Measurements from ENCODE around the gene HSD17B12. TPM values are rescaled to one million over a fixed set of nuclear protein-coding genes. Genes with fewer than 3 reads are reported as not detected.
A peak's percentile ranks its signal among the peaks of the same experiment; 100 is the strongest.

The HSD17B12 gene
- total RNA-seq, 1 donor from 2014 or later, result 40.7 TPM

DNA sequence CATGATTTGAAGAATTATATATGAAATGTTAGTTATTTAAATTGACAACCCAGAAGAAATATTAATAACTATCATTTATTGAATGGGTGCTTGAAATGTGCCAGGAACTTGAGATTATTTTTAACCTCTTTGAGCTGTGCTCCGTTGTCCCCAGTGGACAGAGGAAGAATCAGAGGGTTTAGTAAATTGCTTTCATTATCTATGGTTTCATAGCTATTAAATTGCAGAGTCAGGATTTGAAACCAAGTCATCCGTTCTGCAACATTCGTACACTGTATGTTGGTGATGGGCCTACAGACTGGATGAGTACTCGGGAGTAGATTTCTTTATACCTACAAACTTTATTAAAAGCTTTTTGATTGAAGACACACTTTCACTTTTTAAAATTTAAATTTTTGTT is 4.9 kb downstream of the HSD17B12 start:
- peaks cover 32 to 41% (median 36%) of the 10 kb centered on the region in 3 donors for H3K4me1 ChIP-seq (ENCODE audit: control insufficient read depth in 3 of 3, insufficient read depth in 3 of 3, low read length in 3 of 3)
- no peaks in the 10 kb centered on the region for H3K9me3 ChIP-seq (ENCODE audit: control insufficient read depth in 3 of 3, low read length in 3 of 3)
- no peaks in the 10 kb centered on the region for H3K27me3 ChIP-seq (ENCODE audit: control insufficient read depth in 3 of 3, insufficient read depth in 3 of 3, low read length in 3 of 3)
- H3K9ac ChIP-seq (ENCODE audit: low read depth in 1 of 3, low read length in 3 of 3), result no peak overlapping the region
- no peak overlapping the region for H3K4me3 ChIP-seq (ENCODE audit: low read length in 3 of 3)
- peaks cover 0 to 4% (median 2%) of the 10 kb centered on the region in 3 donors for H3K36me3 ChIP-seq (ENCODE audit: control insufficient read depth in 3 of 3, insufficient read depth in 3 of 3, low read length in 3 of 3)
- H3K27ac ChIP-seq (ENCODE audit: low read depth, low read length), result no peak overlapping the region

DNA sequence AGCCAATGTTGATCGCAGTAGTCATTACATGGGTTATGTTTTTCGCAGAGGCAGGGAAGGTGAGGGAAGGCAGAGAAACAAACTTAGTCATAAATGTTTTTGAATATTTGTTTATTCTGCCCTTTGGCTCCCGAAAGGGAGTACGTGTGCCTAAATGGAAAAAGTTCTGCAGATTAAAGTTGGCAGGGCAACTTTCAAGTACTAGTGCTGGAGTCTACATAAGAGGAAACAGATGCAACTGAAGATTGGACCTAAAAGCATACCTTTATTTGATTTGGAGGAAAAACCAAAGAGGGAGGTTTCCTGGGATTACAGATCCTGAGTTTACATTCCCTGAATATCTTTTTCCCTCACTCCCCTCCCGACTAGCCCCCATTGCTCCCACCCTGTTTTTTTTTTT is 5.7 kb downstream of the HSD17B12 start:
- Histone ChIP-seq H3K4me3 (ENCODE audit: low read length in 3 of 3) (no peak overlapping the region), H3K9ac (ENCODE audit: low read depth in 1 of 3, low read length in 3 of 3) (no peak overlapping the region), H3K4me1 (ENCODE audit: control insufficient read depth in 3 of 3, insufficient read depth in 3 of 3, low read length in 3 of 3) (peaks cover 32 to 38% (median 36%) of the 10 kb centered on the region in 3 donors), H3K9me3 (ENCODE audit: control insufficient read depth in 3 of 3, low read length in 3 of 3) (no peaks in the 10 kb centered on the region), H3K27ac (ENCODE audit: low read depth, low read length) (no peak overlapping the region), H3K36me3 (ENCODE audit: control insufficient read depth in 3 of 3, insufficient read depth in 3 of 3, low read length in 3 of 3) (peaks cover 0 to 5% (median 2%) of the 10 kb centered on the region in 3 donors), H3K27me3 (ENCODE audit: control insufficient read depth in 3 of 3, insufficient read depth in 3 of 3, low read length in 3 of 3) (no peaks in the 10 kb centered on the region)

DNA sequence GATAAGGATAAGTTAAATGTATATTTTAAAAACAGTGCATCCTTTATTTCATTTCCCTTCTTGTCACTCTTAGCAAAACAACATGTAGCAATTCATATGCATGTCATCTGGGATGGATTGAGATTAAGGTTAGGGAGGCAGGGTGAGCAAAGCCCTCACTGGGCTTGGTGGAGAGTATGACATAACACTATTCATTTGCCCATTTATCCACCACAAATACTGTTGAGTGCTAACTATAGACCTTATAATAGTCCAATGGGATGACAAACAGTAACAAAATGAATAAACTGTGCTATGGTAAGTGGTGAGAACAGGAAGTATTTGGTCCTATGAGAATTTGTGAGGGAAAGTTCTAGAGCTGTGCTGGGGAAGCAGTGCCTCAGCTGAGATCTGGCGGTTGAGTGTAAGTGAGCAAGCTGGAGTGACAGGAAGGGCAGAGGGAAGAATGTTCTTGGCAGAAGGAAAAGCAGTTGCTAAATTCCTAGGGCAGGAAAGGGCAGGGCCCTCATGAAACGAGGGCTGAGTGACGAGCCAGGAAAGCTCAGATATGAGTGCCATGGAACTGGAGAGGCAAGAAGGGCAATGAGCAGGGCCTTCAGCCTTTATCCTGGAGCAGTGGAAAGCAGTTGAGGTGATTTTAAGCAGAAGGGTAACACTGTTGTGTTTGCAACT is 6.7 kb downstream of the HSD17B12 start:
- peak overlapping the region in 1 of 3 donors; percentile 25 for H3K9ac ChIP-seq (ENCODE audit: low read depth in 1 of 3, low read length in 3 of 3)
- H3K4me1 ChIP-seq (ENCODE audit: control insufficient read depth in 3 of 3, insufficient read depth in 3 of 3, low read length in 3 of 3), result peaks cover 26 to 30% (median 28%) of the 10 kb centered on the region in 3 donors
- no peaks in the 10 kb centered on the region for H3K9me3 ChIP-seq (ENCODE audit: control insufficient read depth in 3 of 3, low read length in 3 of 3)
- peaks cover 2 to 11% (median 2%) of the 10 kb centered on the region in 3 donors for H3K36me3 ChIP-seq (ENCODE audit: control insufficient read depth in 3 of 3, insufficient read depth in 3 of 3, low read length in 3 of 3)
- H3K27ac ChIP-seq (ENCODE audit: low read depth, low read length), result peak overlapping the region; percentile 54
- H3K27me3 ChIP-seq (ENCODE audit: control insufficient read depth in 3 of 3, insufficient read depth in 3 of 3, low read length in 3 of 3), result no peaks in the 10 kb centered on the region
- peak overlapping the region in 1 of 3 donors; percentile 11 for H3K4me3 ChIP-seq (ENCODE audit: low read length in 3 of 3)

DNA sequence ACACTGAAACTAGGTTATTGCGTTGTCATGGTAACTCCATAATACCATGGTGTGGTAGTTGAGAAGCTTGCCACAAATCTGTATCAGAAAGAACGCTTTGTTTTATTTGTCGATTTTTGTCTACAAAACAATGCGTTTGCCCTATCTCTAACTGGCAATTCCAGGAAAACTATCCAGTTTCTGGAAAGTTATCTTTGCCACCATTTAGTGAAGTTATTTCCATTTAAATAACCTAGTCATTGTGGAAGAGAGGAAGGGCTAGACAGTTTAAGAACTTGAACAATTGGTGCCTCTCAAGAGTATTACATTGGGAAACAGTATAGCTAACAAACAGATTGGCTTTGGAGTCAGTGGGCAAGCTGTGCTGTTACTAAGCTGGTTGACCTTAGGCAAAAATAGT is 7.9 kb downstream of the HSD17B12 start:
- no peak overlapping the region for H3K9ac ChIP-seq (ENCODE audit: low read depth in 1 of 3, low read length in 3 of 3)
- H3K4me3 ChIP-seq (ENCODE audit: low read length in 3 of 3), result no peak overlapping the region
- no peak overlapping the region for H3K27ac ChIP-seq (ENCODE audit: low read depth, low read length)
- H3K36me3 ChIP-seq (ENCODE audit: control insufficient read depth in 3 of 3, insufficient read depth in 3 of 3, low read length in 3 of 3), result peaks cover 0 to 7% (median 2%) of the 10 kb centered on the region in 3 donors
- H3K9me3 ChIP-seq (ENCODE audit: control insufficient read depth in 3 of 3, low read length in 3 of 3), result no peaks in the 10 kb centered on the region
- H3K27me3 ChIP-seq (ENCODE audit: control insufficient read depth in 3 of 3, insufficient read depth in 3 of 3, low read length in 3 of 3), result no peaks in the 10 kb centered on the region
- H3K4me1 ChIP-seq (ENCODE audit: control insufficient read depth in 3 of 3, insufficient read depth in 3 of 3, low read length in 3 of 3), result peaks cover 25 to 30% (median 26%) of the 10 kb centered on the region in 3 donors

DNA sequence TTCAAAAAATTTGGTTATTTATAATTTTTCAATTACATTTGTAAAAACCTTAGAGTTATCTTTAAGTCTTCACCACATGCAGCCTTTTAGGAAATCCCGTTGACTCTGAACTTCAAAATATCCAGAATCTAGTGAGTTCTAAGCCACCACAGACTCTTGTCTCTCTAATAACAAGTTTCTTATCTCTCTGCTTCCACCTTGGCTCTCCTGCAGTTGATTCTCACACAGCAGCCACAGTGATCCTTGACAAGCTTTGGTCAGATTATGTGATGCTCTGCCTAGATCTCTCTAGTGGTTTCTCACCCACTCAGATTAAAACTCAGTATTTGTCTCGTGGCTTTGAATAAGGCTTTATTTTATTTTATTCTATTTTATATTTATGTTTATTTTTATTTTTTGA is 8.6 kb downstream of the HSD17B12 start:
- Histone ChIP-seq H3K27me3 (ENCODE audit: control insufficient read depth in 3 of 3, insufficient read depth in 3 of 3, low read length in 3 of 3) (no peaks in the 10 kb centered on the region), H3K4me1 (ENCODE audit: control insufficient read depth in 3 of 3, insufficient read depth in 3 of 3, low read length in 3 of 3) (peaks cover 25 to 30% (median 25%) of the 10 kb centered on the region in 3 donors), H3K27ac (ENCODE audit: low read depth, low read length) (no peak overlapping the region)

DNA sequence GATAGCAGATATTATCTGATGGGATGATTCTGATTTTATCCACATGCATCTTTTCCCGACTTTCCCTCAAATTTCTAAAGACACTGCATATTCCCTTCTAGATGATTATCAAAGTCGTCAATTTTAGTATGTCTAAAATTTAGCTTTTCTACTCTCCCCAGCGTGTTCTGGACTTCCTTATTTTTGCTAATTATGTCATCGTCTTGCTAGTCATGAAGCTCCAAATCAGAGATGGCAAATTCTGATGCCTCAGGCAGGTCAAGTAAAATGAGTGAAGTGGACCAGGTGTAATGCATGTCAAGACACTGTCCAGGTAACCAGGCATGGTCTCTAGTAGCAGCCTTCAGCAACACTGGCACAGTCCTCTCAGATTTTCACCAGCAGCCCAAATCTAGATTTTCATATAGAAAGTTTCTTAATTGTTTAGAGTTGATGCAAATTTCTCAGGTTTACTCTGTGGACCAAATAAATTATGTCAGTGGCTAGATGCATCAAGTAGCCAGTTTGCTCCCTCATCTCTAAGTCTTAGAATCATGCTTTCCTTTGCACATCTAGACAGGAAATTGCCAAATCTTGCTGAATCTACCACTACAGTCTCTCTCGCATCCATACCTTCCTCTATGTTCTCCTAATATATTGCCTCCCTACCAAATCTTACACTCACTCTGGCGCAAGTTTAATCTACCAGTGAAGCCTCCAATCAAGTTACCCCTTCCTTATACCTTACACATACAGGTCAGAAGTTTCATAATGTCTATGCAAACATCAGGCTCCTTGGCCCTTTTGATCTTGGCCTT is 10.6 kb downstream of the HSD17B12 start:
- no peaks in the 10 kb centered on the region for H3K27me3 ChIP-seq (ENCODE audit: control insufficient read depth in 3 of 3, insufficient read depth in 3 of 3, low read length in 3 of 3)
- no peak overlapping the region for H3K27ac ChIP-seq (ENCODE audit: low read depth, low read length)
- H3K4me3 ChIP-seq (ENCODE audit: low read length in 3 of 3), result no peak overlapping the region
- no peaks in the 10 kb centered on the region for H3K9me3 ChIP-seq (ENCODE audit: control insufficient read depth in 3 of 3, low read length in 3 of 3)
- peaks cover 16 to 20% (median 19%) of the 10 kb centered on the region in 3 donors for H3K4me1 ChIP-seq (ENCODE audit: control insufficient read depth in 3 of 3, insufficient read depth in 3 of 3, low read length in 3 of 3)
- H3K36me3 ChIP-seq (ENCODE audit: control insufficient read depth in 3 of 3, insufficient read depth in 3 of 3, low read length in 3 of 3), result peaks cover 0 to 7% (median 2%) of the 10 kb centered on the region in 3 donors
- no peak overlapping the region for H3K9ac ChIP-seq (ENCODE audit: low read depth in 1 of 3, low read length in 3 of 3)

More for the DNA sequence above, 8.6 kb downstream of the HSD17B12 start:
- no peaks in the 10 kb centered on the region for H3K9me3 ChIP-seq (ENCODE audit: control insufficient read depth in 3 of 3, low read length in 3 of 3)
- peaks cover 0 to 7% (median 2%) of the 10 kb centered on the region in 3 donors for H3K36me3 ChIP-seq (ENCODE audit: control insufficient read depth in 3 of 3, insufficient read depth in 3 of 3, low read length in 3 of 3)
- no peak overlapping the region for H3K4me3 ChIP-seq (ENCODE audit: low read length in 3 of 3)
- H3K9ac ChIP-seq (ENCODE audit: low read depth in 1 of 3, low read length in 3 of 3), result no peak overlapping the region

DNA sequence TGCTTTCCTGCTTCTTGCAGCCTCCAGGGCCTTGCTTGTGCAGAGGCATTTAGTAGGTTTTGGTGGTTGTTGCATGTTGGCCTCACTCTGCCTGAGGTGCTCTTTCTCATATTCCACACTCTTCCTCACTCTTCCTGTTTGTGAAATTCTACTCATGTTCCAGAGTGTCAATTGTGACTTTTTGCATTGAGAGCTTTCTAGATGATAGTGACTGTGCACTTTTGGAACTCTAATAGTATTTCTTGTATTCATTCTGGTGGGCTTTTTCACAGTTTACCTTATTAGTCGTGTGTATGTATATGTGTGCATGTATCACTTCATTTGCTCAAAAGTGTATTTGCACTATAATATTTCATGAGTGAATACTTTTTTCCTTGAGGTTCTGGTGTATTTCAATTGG is 11.3 kb downstream of the HSD17B12 start:
- no peaks in the 10 kb centered on the region for H3K9me3 ChIP-seq (ENCODE audit: control insufficient read depth in 3 of 3, low read length in 3 of 3)
- no peak overlapping the region for H3K4me3 ChIP-seq (ENCODE audit: low read length in 3 of 3)
- H3K4me1 ChIP-seq (ENCODE audit: control insufficient read depth in 3 of 3, insufficient read depth in 3 of 3, low read length in 3 of 3), result peaks cover 12 to 14% (median 13%) of the 10 kb centered on the region in 3 donors
- H3K27ac ChIP-seq (ENCODE audit: low read depth, low read length), result no peak overlapping the region
- no peaks in the 10 kb centered on the region for H3K27me3 ChIP-seq (ENCODE audit: control insufficient read depth in 3 of 3, insufficient read depth in 3 of 3, low read length in 3 of 3)
- peaks cover 0 to 7% (median 2%) of the 10 kb centered on the region in 3 donors for H3K36me3 ChIP-seq (ENCODE audit: control insufficient read depth in 3 of 3, insufficient read depth in 3 of 3, low read length in 3 of 3)
- H3K9ac ChIP-seq (ENCODE audit: low read depth in 1 of 3, low read length in 3 of 3), result no peak overlapping the region

DNA sequence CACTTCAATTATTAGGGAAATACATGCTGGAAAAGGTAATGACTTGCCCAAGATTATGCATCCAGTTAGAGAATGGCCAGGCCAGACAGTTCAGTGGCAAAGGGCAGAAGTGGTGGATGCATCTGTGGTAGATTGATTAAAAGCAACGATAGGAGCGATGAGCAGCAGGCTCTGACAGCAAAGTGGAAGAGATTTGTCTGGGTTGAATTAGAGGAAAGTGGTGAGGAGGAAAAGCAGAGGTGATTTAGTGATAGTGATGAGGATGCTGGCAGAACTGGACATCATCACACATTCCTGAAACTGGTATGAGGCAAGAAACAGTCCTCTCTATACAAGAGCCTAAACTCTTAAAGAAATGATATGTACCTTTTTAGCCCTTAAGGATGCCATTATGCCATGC is 12.5 kb downstream of the HSD17B12 start:
- H3K9ac ChIP-seq (ENCODE audit: low read depth in 1 of 3, low read length in 3 of 3), result no peak overlapping the region
- no peaks in the 10 kb centered on the region for H3K27me3 ChIP-seq (ENCODE audit: control insufficient read depth in 3 of 3, insufficient read depth in 3 of 3, low read length in 3 of 3)
- no peaks in the 10 kb centered on the region for H3K9me3 ChIP-seq (ENCODE audit: control insufficient read depth in 3 of 3, low read length in 3 of 3)
- H3K27ac ChIP-seq (ENCODE audit: low read depth, low read length), result no peak overlapping the region
- H3K36me3 ChIP-seq (ENCODE audit: control insufficient read depth in 3 of 3, insufficient read depth in 3 of 3, low read length in 3 of 3), result peaks cover 0 to 7% (median 2%) of the 10 kb centered on the region in 3 donors
- no peak overlapping the region for H3K4me3 ChIP-seq (ENCODE audit: low read length in 3 of 3)
- peaks cover 0 to 4% (median 2%) of the 10 kb centered on the region in 3 donors for H3K4me1 ChIP-seq (ENCODE audit: control insufficient read depth in 3 of 3, insufficient read depth in 3 of 3, low read length in 3 of 3)

DNA sequence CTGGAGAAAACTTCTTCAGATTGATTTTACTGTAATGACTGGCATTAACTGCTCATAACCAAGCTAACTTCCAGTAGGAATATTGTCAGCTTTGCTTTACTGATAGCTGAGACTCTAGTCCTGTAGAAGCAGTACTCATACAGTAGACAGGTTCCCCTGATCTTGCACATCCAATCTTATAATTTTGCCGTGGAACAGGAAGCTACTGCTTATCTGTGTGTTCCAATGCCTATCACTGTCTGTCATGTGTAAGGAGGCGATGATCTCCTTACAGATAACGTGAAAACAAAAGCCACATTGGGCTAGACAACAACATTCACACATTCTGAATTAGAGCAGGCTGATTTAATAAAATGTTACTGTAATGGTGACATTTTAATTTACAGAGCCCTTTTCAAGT is 13.2 kb downstream of the HSD17B12 start:
- Histone ChIP-seq H3K9ac (ENCODE audit: low read depth in 1 of 3, low read length in 3 of 3) (no peak overlapping the region), H3K4me1 (ENCODE audit: control insufficient read depth in 3 of 3, insufficient read depth in 3 of 3, low read length in 3 of 3) (no peaks in the 10 kb centered on the region), H3K27ac (ENCODE audit: low read depth, low read length) (no peak overlapping the region), H3K36me3 (ENCODE audit: control insufficient read depth in 3 of 3, insufficient read depth in 3 of 3, low read length in 3 of 3) (peaks cover 0 to 7% (median 2%) of the 10 kb centered on the region in 3 donors), H3K9me3 (ENCODE audit: control insufficient read depth in 3 of 3, low read length in 3 of 3) (no peaks in the 10 kb centered on the region), H3K4me3 (ENCODE audit: low read length in 3 of 3) (no peak overlapping the region), H3K27me3 (ENCODE audit: control insufficient read depth in 3 of 3, insufficient read depth in 3 of 3, low read length in 3 of 3) (no peaks in the 10 kb centered on the region)

DNA sequence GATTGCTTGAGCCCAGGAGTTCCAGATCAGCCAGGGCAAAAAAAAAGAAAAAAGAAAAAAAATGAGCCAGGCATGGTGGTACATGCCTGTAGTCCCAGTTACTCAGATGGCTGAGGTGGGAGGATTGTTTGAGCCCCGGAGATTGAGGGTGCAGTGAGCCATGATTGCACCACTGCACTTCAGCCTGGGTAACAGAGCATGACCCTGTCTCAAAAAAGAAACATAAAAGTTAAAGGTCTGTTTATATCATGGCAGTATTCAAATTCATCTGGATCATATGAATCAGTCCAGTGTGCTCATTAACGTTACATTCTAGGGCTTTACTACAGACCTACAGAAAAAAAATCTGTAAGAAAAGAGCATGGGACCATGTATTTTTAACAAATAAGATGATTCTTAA is 13.9 kb downstream of the HSD17B12 start:
- Histone ChIP-seq H3K27me3 (ENCODE audit: control insufficient read depth in 3 of 3, insufficient read depth in 3 of 3, low read length in 3 of 3) (no peaks in the 10 kb centered on the region), H3K9ac (ENCODE audit: low read depth in 1 of 3, low read length in 3 of 3) (no peak overlapping the region), H3K4me1 (ENCODE audit: control insufficient read depth in 3 of 3, insufficient read depth in 3 of 3, low read length in 3 of 3) (no peaks in the 10 kb centered on the region), H3K4me3 (ENCODE audit: low read length in 3 of 3) (no peak overlapping the region), H3K27ac (ENCODE audit: low read depth, low read length) (no peak overlapping the region), H3K36me3 (ENCODE audit: control insufficient read depth in 3 of 3, insufficient read depth in 3 of 3, low read length in 3 of 3) (peaks cover 0 to 7% (median 2%) of the 10 kb centered on the region in 3 donors), H3K9me3 (ENCODE audit: control insufficient read depth in 3 of 3, low read length in 3 of 3) (no peaks in the 10 kb centered on the region)
